ENCODE data around the gene NMT2.
A peak's percentile ranks its signal among the peaks of the same experiment; 100 is the strongest.

Gene NMT2

DNA sequence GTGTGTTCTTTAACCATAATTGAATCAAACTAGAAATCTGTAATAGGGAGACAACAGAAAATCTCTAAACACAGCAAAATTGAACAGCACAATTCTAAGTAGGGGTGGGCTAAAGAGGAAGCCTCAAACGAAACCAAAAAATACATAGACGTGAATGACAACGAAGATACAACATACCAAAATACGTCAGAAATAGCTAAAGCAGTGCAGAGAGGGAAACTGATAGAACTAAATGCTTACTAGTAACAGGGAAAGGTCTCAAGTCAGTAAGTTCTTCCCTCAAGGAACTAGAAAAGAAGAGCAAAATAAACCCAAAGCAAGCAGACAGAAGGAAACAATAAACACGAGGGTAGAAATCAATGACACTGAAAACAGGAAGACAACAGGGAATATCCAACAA is 52.3 kb downstream of the NMT2 start:
- Histone ChIP-seq H3K4me3 (ENCODE audit: low read depth, low read length) (no peak overlapping the region), H3K9me3 (ENCODE audit: control insufficient read depth, insufficient read depth, low read depth, low read length) (no peaks in the 10 kb centered on the region), H3K27me3 (ENCODE audit: control insufficient read depth, insufficient read depth, low read length) (no peaks in the 10 kb centered on the region), H3K27ac (ENCODE audit: low read depth, low read length) (no peak overlapping the region), H3K36me3 (ENCODE audit: control insufficient read depth, insufficient read depth, low read length) (peaks cover 30% of the 10 kb centered on the region), H3K9ac (ENCODE audit: low read length) (no peak overlapping the region), H3K4me1 (ENCODE audit: control insufficient read depth, insufficient read depth, low read length) (no peaks in the 10 kb centered on the region)

DNA sequence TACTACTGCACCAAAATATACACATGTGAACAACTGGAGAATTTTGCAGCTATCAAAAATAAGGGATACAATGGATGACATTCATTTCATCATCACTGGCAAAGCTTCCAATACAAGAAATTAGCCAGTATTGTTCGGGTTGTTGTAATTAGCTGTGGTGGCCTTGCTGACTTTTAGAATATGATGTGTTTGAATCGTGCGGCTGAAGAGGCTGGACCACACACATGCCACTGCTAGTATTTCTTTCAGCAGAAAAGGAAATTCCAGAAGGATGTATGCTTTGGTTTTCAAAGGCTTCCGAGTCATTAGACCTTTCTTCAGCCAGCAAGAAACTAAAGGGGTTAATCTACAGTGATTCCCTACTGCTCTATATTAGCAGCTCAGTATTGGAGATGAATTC is 54.7 kb downstream of the NMT2 start:
- no peak overlapping the region for H3K4me3 ChIP-seq (ENCODE audit: low read depth, low read length)
- no peaks in the 10 kb centered on the region for H3K9me3 ChIP-seq (ENCODE audit: control insufficient read depth, insufficient read depth, low read depth, low read length)
- H3K36me3 ChIP-seq (ENCODE audit: control insufficient read depth, insufficient read depth, low read length), result peaks cover 28% of the 10 kb centered on the region
- no peaks in the 10 kb centered on the region for H3K4me1 ChIP-seq (ENCODE audit: control insufficient read depth, insufficient read depth, low read length)
- H3K27ac ChIP-seq (ENCODE audit: low read depth, low read length), result no peak overlapping the region
- H3K27me3 ChIP-seq (ENCODE audit: control insufficient read depth, insufficient read depth, low read length), result no peaks in the 10 kb centered on the region
- H3K9ac ChIP-seq (ENCODE audit: low read length), result no peak overlapping the region

DNA sequence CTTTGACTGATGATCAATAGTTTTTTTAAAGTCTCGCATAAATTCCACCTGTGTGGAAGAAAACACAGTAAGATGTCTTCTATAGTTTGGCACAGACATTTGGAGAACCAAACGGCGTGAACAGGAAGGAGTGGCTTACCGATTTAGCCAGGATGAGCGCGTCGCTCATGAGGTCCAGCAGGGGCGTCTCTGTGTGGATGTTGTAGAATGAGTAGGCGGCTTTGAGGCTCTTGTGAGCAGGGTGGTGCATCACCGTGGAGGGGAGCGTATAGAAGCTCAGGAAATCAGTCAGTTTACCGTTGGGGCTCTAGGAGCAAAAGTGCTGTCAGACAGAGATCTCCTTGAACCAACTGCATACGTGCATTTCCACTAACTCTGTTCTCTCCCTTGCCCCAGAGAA is 55.8 kb downstream of the NMT2 start:
- no peaks in the 10 kb centered on the region for H3K4me1 ChIP-seq (ENCODE audit: control insufficient read depth, insufficient read depth, low read length)
- peaks cover 31% of the 10 kb centered on the region for H3K36me3 ChIP-seq (ENCODE audit: control insufficient read depth, insufficient read depth, low read length)

DNA sequence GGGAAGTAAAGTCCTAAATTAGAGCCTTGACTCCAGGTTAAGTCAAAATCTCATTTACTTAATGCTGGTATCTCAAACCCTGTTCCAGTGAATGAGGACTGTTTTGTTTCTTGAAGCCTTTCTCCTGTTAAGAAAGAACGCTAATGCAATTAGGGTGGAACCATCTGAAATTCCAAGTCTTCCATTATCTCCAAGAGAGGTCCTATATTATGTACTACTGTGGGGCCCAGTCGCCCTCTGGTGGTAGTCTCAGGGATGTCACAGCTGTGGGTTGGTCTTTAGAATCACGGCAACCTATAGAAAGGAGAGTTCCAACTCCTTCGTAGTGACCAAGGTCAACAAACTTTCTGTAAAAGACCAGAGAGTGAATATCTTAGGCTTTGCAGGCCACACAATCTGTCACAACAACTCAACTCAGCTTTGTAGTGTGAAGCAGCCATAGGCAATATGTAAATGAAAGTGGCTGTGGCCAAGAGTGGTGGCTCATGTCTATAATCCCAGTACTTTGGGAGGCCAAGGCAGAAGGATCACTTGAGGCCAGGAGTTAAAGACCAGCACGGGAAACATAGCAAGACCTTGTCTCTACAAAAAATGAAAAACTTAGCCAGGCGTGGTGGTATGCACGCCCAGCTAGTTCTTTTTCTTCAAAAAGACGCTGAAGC is 62.0 kb downstream of the NMT2 start:
- H3K9ac ChIP-seq (ENCODE audit: low read length), result no peak overlapping the region
- peaks cover 55% of the 10 kb centered on the region for H3K36me3 ChIP-seq (ENCODE audit: control insufficient read depth, insufficient read depth, low read length)
- H3K9me3 ChIP-seq (ENCODE audit: control insufficient read depth, insufficient read depth, low read depth, low read length), result no peaks in the 10 kb centered on the region
- H3K27me3 ChIP-seq (ENCODE audit: control insufficient read depth, insufficient read depth, low read length), result no peaks in the 10 kb centered on the region
- no peak overlapping the region for H3K27ac ChIP-seq (ENCODE audit: low read depth, low read length)
- no peak overlapping the region for H3K4me3 ChIP-seq (ENCODE audit: low read depth, low read length)
- no peaks in the 10 kb centered on the region for H3K4me1 ChIP-seq (ENCODE audit: control insufficient read depth, insufficient read depth, low read length)

More for the DNA sequence above, 55.8 kb downstream of the NMT2 start:
- H3K9ac ChIP-seq (ENCODE audit: low read length), result no peak overlapping the region
- no peaks in the 10 kb centered on the region for H3K9me3 ChIP-seq (ENCODE audit: control insufficient read depth, insufficient read depth, low read depth, low read length)
- H3K27me3 ChIP-seq (ENCODE audit: control insufficient read depth, insufficient read depth, low read length), result no peaks in the 10 kb centered on the region
- no peak overlapping the region for H3K4me3 ChIP-seq (ENCODE audit: low read depth, low read length)
- H3K27ac ChIP-seq (ENCODE audit: low read depth, low read length), result no peak overlapping the region

DNA sequence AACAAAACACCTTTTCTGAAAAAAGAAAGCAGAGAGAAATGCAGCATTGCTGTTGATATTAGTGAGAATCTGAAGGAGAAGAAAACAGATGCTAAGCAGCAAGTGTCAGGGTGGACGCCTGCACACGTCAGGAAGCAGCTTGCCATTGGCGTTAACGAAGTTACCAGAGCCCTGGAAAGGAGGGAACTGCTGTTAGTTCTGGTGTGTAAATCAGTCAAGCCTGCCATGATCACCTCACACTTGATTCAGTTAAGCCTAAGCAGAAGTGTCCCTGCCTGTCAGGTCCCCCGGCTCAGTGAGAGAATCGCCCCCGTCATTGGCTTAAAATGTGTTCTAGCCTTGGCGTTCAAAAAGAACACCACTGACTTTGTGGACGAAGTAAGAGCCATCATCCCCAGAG is 65.0 kb downstream of the NMT2 start:
- Histone ChIP-seq H3K9ac (ENCODE audit: low read length) (no peak overlapping the region), H3K27me3 (ENCODE audit: control insufficient read depth, insufficient read depth, low read length) (no peaks in the 10 kb centered on the region), H3K9me3 (ENCODE audit: control insufficient read depth, insufficient read depth, low read depth, low read length) (no peaks in the 10 kb centered on the region), H3K27ac (ENCODE audit: low read depth, low read length) (no peak overlapping the region), H3K4me3 (ENCODE audit: low read depth, low read length) (no peak overlapping the region), H3K36me3 (ENCODE audit: control insufficient read depth, insufficient read depth, low read length) (peaks cover 53% of the 10 kb centered on the region), H3K4me1 (ENCODE audit: control insufficient read depth, insufficient read depth, low read length) (no peaks in the 10 kb centered on the region)

DNA sequence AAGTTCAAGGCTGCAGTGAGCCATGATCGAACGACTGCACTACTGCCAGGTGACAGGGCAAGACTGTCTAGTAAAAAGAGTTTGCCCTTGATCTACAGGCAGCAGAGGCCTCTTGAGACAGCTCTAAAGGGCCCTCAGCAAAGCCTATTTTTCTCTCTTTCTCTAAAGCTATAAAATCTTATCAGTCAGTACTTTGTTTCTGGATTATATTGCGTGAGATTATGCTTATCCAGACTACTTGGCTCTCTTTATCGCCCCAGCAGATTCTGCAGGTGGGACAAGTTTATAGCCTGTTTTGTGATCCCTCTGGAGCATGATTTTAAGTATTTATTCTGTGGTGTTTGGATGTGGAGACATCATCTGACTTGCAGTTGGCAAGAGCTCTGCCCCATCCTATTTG is 68.6 kb downstream of the NMT2 start:
- H3K4me1 ChIP-seq (ENCODE audit: control insufficient read depth, insufficient read depth, low read length), result no peaks in the 10 kb centered on the region
- no peaks in the 10 kb centered on the region for H3K27me3 ChIP-seq (ENCODE audit: control insufficient read depth, insufficient read depth, low read length)
- H3K36me3 ChIP-seq (ENCODE audit: control insufficient read depth, insufficient read depth, low read length), result peaks cover 37% of the 10 kb centered on the region
- no peak overlapping the region for H3K27ac ChIP-seq (ENCODE audit: low read depth, low read length)
- H3K9ac ChIP-seq (ENCODE audit: low read length), result no peak overlapping the region
- no peaks in the 10 kb centered on the region for H3K9me3 ChIP-seq (ENCODE audit: control insufficient read depth, insufficient read depth, low read depth, low read length)
- no peak overlapping the region for H3K4me3 ChIP-seq (ENCODE audit: low read depth, low read length)

DNA sequence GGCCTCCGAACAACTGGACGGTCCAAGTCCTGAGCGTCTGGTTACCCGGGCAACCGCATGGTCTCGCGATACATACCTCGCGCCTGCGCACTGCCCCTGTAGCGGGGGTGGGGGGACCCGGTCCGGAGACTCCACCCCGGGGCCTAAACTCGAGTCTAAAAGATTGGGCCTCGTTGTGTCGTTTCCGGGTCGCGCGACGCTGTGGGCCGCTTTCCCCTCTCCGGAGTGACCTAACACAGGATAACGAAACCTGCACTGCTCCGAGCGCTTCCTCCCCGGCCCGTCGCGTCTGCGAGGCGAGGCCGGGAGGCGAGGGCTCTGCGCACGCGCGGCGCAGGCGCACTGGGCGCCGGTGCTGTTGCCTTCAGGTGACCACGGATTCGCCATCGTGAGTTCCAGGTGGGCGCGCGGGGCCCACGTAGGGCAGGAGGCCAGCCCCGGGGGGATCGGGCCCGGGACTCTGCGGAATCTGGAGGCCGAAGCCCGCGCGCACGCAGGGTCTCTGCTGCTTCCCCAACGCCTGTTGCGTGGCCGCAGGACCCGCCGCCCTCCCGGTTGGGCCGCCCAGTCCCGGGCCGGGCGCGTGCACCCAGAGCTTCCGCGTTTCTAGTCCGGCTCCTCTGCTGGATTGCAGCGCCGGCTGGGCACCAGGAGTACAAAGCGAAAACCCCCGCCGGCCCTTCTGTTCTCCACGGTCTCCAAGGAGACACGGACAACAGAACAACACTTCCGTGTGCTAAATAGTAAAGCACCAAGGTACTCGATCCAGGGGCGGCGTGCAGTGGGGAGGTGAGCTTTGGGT is 71.3 kb downstream of the NMT2 start, which contains the start of gene RPP38:
RPP38 (plus strand) TSS at position 345 of the 802 bp plus-strand sequence. CDS start 5,960 bp downstream, outside the sequence.
- Histone ChIP-seq H3K4me1 (ENCODE audit: control insufficient read depth, insufficient read depth, low read length) (no peaks in the 10 kb centered on the region), H3K27me3 (ENCODE audit: control insufficient read depth, insufficient read depth, low read length) (no peaks in the 10 kb centered on the region), H3K9me3 (ENCODE audit: control insufficient read depth, insufficient read depth, low read depth, low read length) (no peaks in the 10 kb centered on the region), H3K4me3 (ENCODE audit: low read depth, low read length) (peak within 1 kb of the TSS; percentile 71), H3K9ac (ENCODE audit: low read length) (peak within 1 kb of the TSS; percentile 94), H3K27ac (ENCODE audit: low read depth, low read length) (peak within 1 kb of the TSS; percentile 78), H3K36me3 (ENCODE audit: control insufficient read depth, insufficient read depth, low read length) (peaks cover 15% of the 10 kb centered on the region)

DNA sequence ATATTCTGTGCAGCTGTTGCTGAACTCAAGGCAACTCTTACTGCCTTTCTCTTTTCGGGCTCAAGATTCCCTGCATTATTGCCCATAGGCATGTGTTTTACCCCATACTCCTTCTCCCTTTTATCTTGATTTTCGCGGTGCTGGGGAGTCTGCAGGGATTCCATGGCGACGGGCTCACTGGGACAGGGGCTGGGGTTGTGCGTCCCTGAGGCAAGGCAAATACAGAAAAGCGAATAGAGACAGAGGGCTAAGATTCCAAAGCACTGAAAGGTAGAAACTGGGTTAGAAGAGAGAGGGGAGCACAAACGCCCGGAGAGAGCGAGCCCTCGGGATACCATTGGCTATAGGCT is 71.9 kb downstream of the NMT2 start:
- Histone ChIP-seq H3K27me3 (ENCODE audit: control insufficient read depth, insufficient read depth, low read length) (no peaks in the 10 kb centered on the region), H3K9me3 (ENCODE audit: control insufficient read depth, insufficient read depth, low read depth, low read length) (no peaks in the 10 kb centered on the region), H3K4me3 (ENCODE audit: low read depth, low read length) (peak overlapping the region; percentile 71), H3K27ac (ENCODE audit: low read depth, low read length) (no peak overlapping the region; the same call in 1 of the 2 replicates), H3K4me1 (ENCODE audit: control insufficient read depth, insufficient read depth, low read length) (no peaks in the 10 kb centered on the region), H3K9ac (ENCODE audit: low read length) (peak overlapping the region; percentile 94), H3K36me3 (ENCODE audit: control insufficient read depth, insufficient read depth, low read length) (peaks cover 9% of the 10 kb centered on the region)

DNA sequence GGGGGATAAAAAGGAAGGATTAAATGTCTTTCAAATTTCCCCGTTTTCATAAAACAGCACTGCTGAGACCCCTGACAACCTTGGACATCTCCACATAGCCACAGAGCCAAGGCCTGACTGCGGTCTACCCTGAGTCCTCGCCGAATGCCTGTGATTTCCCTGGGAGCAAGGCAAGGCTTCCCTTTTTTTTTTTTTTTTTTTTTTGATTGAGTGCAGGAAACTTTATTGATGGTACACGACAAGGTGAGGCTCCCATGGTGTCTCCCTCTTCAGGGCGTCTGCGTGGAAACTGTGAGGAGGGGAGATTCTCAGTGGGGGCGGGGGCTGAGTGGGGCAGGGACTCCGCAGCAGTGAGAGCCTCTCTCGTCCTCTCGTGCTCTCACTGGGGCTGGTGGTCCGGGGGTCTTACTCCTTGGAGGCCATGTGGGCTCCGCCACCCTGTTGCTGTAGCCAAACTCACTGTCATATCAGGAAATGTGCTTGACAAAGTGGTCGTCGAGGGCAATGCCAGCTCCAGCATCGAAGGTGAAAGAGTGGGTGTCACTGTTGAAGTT is 75.6 kb downstream of the NMT2 start:
- no peak overlapping the region for H3K27ac ChIP-seq (ENCODE audit: low read depth, low read length)
- H3K9ac ChIP-seq (ENCODE audit: low read length), result no peak overlapping the region
- H3K4me1 ChIP-seq (ENCODE audit: control insufficient read depth, insufficient read depth, low read length), result no peaks in the 10 kb centered on the region
- no peaks in the 10 kb centered on the region for H3K36me3 ChIP-seq (ENCODE audit: control insufficient read depth, insufficient read depth, low read length)
- no peaks in the 10 kb centered on the region for H3K9me3 ChIP-seq (ENCODE audit: control insufficient read depth, insufficient read depth, low read depth, low read length)
- no peak overlapping the region for H3K4me3 ChIP-seq (ENCODE audit: low read depth, low read length)
- H3K27me3 ChIP-seq (ENCODE audit: control insufficient read depth, insufficient read depth, low read length), result no peaks in the 10 kb centered on the region; the same call in 1 of the 2 replicates

DNA sequence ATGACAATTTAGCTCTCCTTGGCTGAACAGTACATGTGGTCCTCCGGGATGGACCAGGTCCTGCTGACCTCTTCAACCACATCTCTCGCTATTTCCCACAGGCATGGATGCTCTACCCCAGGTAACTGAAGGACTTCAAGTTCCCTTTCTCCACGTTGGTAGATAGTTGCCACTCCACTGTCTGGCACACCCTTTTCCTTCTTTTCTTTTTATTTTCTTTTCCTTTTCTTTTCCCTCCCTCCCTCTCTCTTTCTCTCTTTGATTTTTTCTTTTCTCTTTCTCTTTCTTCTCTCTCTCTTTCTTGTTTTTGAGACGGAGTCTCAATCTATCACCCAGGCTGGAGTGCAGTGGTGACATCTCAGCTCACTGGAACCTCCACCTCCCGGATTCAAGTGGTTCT is 77.1 kb downstream of the NMT2 start:
- no peak overlapping the region for H3K9ac ChIP-seq (ENCODE audit: low read length)
- no peak overlapping the region for H3K27ac ChIP-seq (ENCODE audit: low read depth, low read length)
- H3K9me3 ChIP-seq (ENCODE audit: control insufficient read depth, insufficient read depth, low read depth, low read length), result no peaks in the 10 kb centered on the region
- no peak overlapping the region for H3K4me3 ChIP-seq (ENCODE audit: low read depth, low read length)
- no peaks in the 10 kb centered on the region; the same call in 1 of the 2 replicates for H3K27me3 ChIP-seq (ENCODE audit: control insufficient read depth, insufficient read depth, low read length)
- no peaks in the 10 kb centered on the region for H3K36me3 ChIP-seq (ENCODE audit: control insufficient read depth, insufficient read depth, low read length)
- H3K4me1 ChIP-seq (ENCODE audit: control insufficient read depth, insufficient read depth, low read length), result no peaks in the 10 kb centered on the region
